Measurements from ENCODE around the gene BET1L.

BET1L gene

DNA sequence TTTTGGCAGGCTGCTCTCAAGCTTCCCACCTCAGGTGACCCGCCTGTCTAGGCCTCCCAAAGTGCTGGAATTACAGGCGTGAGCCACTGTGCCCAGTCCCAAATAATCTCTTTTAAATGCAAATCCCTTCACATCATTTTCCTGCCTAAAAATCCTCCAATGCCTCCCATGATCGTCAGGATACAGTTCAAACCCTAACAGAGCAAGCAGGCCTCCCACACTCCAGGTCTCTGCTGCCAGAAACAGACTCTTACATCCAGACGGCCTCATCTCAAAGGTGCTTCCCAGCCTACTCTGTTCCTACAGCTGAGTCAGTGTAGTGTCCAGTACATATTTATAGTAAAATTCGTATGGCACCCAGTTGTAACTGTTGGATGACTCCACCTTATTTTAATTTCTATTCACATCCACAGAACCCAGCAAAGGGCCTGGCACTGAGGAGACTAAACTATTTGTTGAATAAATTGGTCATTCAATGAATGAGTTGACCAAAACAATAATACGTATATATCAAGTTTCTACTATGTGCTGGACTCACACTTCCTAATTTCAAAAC, 20.7 kb upstream of the BET1L start:
- DNase-seq (ENCODE audit: low read depth) = no peak
- H3K4me3 ChIP-seq (ENCODE audit: low read depth, low read length) = no peak overlapping the region
- TF ChIP-seq, protein P1, sequence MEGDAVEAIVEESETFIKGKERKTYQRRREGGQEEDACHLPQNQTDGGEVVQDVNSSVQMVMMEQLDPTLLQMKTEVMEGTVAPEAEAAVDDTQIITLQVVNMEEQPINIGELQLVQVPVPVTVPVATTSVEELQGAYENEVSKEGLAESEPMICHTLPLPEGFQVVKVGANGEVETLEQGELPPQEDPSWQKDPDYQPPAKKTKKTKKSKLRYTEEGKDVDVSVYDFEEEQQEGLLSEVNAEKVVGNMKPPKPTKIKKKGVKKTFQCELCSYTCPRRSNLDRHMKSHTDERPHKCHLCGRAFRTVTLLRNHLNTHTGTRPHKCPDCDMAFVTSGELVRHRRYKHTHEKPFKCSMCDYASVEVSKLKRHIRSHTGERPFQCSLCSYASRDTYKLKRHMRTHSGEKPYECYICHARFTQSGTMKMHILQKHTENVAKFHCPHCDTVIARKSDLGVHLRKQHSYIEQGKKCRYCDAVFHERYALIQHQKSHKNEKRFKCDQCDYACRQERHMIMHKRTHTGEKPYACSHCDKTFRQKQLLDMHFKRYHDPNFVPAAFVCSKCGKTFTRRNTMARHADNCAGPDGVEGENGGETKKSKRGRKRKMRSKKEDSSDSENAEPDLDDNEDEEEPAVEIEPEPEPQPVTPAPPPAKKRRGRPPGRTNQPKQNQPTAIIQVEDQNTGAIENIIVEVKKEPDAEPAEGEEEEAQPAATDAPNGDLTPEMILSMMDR (IDR thresholded peaks at IDR 0.05; ENCODE audit: insufficient read depth, low read depth, low read length, missing control alignments) = no peak

DNA sequence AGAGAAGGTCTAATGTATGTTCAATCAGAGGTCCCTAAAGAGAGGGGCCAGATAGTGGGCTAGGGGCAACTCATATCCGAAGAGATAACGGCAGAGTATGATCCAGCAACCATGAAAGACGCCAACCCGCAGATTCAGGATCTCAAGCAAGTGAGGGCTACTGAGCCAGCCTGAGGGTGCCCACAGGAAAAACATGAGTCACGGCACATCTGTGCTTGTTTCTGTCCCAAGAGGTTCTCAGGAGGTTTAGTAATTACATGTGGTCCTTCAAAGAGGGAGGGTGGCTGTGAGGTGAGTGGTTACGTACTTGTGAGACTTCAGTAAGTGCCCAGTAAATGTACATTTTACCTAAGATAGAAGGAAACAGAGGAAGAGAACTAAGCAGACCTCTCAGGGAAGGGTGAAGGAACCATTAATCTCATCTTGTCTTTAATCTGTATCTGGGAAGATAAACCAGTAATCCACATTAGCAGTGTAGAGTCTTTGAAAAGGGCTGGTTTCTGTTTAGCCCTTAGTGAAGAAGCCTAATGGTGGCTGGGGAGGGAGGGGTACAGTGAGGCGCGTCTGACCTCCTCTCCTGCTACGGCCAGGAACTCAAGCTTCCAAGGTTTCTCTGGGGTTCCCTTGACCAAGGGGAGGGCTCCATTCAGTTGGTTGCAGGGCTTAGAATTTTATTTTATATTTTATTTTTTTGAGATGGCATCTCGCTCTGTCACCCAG, 18.7 kb upstream of the BET1L start:
- peak; percentile 81 for DNase-seq (ENCODE audit: low read depth)
- TF ChIP-seq, protein P1 (IDR thresholded peaks at IDR 0.05; ENCODE audit: insufficient read depth, low read depth, low read length, missing control alignments) = no peak
- peak overlapping the region; percentile 10 for H3K4me3 ChIP-seq (ENCODE audit: low read depth, low read length)

DNA sequence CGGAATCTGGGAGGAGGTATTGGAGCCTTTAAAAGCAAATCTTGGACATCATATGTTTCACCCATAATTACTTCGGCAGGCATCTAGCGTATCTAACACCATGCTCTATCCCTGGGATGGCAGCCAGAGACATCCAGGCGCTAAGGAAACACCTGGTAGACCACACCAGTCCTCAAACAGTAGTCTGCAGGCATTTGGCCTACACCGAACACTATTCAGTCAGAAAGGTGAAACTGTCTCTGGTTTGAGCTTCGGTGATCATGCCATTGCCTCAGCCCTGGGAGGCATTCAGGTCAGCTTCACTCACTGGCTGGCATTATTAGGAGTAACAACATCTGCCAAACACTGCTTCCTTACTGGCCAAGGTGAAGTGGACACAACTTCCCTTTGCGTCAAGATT, 17.2 kb upstream of the BET1L start:
- H3K4me3 ChIP-seq (ENCODE audit: low read depth, low read length) = no peak overlapping the region
- no peak for DNase-seq (ENCODE audit: low read depth)
- TF ChIP-seq, protein P1 (IDR thresholded peaks at IDR 0.05; ENCODE audit: insufficient read depth, low read depth, low read length, missing control alignments) = no peak

DNA sequence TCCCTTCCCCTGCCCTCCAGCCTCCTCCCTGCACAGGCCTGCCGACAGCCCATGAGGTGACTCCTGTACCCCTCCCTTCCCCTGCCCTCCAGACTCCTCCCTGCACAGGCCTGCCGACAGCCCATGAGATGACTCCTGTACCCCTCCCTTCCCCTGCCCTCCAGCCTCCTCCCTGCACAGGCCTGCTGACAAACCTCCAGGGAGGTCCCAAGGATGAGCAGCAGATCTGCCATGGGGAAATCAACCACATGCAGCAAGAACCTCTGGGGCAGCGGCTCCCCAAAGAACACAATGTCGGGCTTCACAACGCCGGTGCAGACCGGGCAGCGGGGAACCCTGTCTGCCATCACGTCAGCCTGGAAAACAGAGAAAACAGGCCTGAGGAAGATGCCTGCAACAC, 16.7 kb upstream of the BET1L start:
- DNase-seq (ENCODE audit: low read depth) = no peak
- TF ChIP-seq, protein P1 (IDR thresholded peaks at IDR 0.05; ENCODE audit: insufficient read depth, low read depth, low read length, missing control alignments) = no peak
- no peak overlapping the region for H3K4me3 ChIP-seq (ENCODE audit: low read depth, low read length)

DNA sequence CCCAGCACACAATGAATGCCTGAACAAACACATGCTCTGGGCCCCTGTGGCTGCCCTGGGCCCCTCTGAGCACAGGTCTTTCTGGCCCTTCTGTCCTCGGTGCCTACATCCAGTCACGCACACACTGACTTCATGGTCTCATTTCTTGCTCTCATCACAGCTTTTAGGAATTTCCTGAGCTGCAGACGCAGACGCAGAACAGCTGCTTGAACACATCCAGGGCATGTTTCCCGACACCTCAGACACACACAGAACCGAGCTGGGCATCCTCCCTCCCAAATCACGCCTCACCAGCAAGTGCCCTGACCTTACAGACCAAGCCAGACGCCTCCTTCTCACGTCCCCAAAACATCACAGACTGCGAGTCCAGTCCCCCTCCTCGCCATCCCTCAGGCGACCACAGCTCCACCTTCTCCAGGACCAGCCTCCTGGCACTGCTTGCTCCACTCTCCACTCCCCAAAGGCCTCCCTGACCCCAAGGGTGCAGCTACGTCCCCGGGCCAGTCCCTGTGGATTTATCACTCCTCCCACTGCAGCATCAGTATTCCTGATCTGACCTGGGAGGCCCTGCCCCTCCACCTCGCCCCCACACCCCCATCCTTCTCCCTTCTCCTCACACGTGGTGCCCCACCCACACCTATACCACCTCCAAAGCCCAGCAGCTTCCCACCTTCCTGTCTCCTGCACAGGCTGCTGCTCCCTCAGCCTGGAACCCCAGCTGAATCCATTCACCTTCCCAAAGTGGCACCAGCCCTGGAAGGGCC, 16.0 kb upstream of the BET1L start:
- TF ChIP-seq, protein P1 (IDR thresholded peaks at IDR 0.05; ENCODE audit: insufficient read depth, low read depth, low read length, missing control alignments) = no peak
- no peak for DNase-seq (ENCODE audit: low read depth)
- H3K4me3 ChIP-seq (ENCODE audit: low read depth, low read length) = no peak overlapping the region

DNA sequence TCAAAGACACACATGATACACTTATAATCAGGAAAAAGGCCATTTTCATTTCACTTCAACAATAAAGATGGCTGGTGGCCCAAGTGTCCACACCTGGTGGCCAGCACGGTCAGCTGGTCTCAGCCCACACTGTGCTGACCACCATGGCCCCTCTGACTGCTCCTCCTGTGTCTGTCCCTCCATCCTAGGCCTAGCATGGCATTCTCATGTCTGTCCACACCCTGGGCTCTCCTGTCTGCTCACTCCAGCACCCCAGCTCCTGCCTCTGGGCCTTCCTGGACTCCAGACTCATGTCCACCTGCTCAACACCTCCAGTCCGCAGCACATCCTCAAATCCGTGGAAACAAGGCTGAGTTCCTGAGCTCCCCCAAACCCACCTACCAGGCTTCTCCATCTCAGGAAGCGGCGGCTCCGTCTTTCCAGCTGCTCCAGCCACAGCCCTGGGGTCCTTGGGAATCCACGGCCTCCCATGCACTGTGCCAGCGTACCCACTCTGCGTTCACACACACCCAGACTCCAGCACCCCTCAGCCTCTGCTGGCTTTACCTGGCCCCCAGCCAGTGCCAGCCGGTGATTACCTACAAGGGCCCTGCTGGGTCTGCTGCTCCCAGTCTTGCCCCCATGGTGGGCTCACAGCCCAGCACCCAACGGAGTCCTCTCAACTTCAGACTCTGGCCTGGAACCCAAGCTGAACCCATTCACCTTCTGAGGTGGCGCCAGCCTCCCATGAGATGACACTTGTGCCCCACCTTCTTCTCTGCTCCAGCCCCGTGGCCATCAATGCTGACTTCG, 15.0 kb upstream of the BET1L start:
- H3K4me3 ChIP-seq (ENCODE audit: low read depth, low read length) = no peak overlapping the region
- no peak for DNase-seq (ENCODE audit: low read depth)
- TF ChIP-seq, protein P1 (IDR thresholded peaks at IDR 0.05; ENCODE audit: insufficient read depth, low read depth, low read length, missing control alignments) = no peak

Measured in GM12865 (cell line).